WI38 (cell line): ENCODE results near the gene ISY1.
"Not testable (repeated sequence)": the region's sequence is repeated elsewhere in the genome, so short reads cannot be mapped to it uniquely, and the experiment has no call there.

Experiments
- H3K4me3 ChIP-seq: 2 replicates; pipeline ENCODE4 v1.5.1; 2011; ENCODE audit warnings: low read depth, mild to moderate bottlenecking, control low read depth, low read length
- TF ChIP-seq, protein P1 (sequence below): IDR thresholded peaks from 2 replicates; pipeline ENCODE4 v1.5.1; 2012; ENCODE audit warnings: low read depth, mild to moderate bottlenecking, control low read depth, low read length

Gene ISY1

DNA sequence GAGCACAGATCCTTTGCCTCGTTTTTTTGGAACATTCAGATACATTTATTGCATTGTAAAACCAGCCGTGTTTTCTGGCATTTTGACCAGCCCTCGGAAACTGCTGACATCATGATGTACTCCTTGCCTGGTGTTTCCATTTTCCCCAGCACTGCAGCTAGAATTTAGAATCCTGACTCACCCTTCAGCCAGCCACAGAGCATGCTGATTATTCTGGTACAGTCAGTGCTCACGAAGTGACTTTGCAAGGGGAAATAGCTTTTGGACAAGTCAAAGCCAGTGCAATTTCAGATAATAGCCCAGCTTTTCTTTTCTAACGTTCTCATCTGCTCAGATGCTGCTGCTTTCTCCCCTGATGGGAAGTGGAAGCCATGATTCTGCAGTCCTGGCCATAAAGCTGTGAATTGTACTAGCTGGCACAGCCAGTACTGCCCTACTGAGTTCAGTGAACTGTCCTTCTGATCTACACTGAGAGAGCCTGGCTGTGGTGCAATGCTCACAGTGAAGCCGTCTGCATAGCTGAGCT, 34.9 kb upstream of the ISY1 start:
- TF ChIP-seq, protein P1, sequence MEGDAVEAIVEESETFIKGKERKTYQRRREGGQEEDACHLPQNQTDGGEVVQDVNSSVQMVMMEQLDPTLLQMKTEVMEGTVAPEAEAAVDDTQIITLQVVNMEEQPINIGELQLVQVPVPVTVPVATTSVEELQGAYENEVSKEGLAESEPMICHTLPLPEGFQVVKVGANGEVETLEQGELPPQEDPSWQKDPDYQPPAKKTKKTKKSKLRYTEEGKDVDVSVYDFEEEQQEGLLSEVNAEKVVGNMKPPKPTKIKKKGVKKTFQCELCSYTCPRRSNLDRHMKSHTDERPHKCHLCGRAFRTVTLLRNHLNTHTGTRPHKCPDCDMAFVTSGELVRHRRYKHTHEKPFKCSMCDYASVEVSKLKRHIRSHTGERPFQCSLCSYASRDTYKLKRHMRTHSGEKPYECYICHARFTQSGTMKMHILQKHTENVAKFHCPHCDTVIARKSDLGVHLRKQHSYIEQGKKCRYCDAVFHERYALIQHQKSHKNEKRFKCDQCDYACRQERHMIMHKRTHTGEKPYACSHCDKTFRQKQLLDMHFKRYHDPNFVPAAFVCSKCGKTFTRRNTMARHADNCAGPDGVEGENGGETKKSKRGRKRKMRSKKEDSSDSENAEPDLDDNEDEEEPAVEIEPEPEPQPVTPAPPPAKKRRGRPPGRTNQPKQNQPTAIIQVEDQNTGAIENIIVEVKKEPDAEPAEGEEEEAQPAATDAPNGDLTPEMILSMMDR, result no peak
- H3K4me3 ChIP-seq, result peak overlapping the region; percentile 34

DNA sequence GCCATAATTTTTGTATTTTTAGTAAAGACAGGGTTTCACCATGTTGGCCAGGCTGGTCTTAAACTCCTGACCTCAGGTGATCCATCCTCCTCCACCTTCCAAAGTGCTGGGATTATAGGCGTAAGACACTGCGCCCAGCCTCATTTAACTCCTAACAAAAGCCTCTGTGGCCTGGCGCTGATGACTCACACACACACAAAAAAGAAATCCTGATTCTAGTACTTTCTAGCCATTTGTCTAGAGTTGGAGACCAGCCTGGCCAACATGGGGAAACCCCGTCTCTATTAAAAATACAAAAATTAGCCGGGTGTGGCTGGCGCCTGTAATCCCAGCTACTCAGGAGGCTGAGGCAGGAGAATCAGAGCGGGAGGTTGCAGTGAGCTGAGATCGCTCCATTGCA, 28.9 kb upstream of the ISY1 start:
- H3K4me3 ChIP-seq, result not testable (repeated sequence)

DNA sequence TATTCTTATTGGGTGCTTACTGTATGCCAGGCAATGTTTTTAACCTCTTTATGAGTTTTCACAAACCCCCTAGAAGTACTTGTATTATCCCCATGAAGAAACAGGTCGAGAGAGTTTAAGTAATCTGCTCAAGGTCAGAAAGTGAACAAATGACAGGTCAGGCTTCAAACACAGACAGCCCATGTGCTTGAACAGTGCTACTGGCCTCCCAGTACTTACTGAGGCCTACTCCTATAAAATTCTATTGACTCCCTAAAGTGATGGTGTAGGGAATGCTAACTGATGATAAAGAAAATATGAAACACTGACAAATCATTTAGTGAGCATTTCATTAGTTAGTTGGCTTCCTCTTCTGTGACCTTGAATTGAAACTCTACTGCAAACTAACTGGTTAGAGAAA, 27.0 kb upstream of the ISY1 start:
- H3K4me3 ChIP-seq, result no peak overlapping the region
- TF ChIP-seq, protein P1, result no peak

DNA sequence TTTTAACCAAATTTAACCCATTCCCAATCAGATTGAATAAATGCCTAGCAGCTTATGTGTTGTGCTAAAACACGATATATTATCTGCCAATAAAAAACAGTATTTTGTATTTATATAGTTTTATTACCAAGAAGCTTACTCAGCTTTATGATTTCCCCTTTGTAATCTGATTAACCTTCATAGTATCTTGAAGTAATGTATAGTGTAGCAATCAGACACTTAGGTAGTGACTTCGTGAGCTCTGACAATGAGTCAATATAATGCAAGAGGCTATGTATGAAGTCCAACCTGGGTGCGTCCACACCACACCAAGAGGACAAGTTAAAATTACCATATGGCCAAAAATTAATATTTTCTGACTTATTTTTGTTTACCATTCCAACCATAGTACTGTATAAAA, 24.9 kb upstream of the ISY1 start:
- TF ChIP-seq, protein P1, result no peak
- no peak overlapping the region for H3K4me3 ChIP-seq

DNA sequence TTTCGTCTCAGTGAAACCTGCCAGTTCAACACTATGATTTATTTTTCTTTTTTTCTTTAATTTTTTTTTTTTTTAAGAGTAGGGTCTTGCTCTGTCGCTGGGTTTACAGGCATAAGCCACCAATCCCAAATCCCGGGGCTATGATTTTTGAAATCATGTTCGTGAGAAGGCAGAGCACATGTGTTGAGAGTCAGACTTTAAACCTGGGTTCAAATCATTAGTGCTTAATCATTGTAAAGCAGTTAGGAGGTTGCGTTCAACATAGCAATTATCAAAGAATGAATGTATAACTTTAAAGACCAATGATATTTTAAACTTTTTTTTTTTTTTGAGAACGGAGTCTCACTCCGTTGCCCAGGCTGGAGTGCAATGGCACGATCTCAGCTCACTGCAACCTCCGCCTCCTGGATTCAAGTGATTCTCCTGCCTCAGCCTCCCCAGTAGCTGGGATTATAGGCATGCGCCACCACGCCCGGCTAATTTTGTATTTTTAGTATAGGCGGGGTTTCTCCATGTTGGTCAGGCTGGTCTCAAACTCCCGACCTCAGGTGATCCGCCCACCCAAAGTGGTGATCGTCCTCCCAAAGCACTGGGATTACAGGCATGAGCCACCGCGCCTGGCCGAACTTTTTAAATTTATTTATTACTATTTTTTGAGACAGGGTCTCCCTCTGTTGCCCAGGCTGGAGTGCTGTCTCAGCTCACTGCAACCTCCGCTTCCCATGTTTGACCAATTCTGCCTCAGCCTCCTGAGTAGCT, 24.1 kb upstream of the ISY1 start:
- peak overlapping the region; percentile 68 for H3K4me3 ChIP-seq

DNA sequence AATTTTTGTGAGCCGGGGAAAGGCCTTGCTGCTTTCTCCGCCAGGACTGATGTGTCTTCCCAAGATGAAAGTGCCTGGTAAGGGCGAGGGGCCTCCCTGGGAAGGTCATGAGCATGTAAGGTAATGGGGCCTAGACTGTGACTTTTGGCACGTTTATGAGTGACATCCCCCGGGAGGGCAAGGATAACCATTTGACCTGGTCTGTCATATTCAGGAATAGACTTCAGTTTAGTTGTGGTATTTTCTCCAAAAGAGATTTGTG, 23.5 kb upstream of the ISY1 start:
- H3K4me3 ChIP-seq, result peak overlapping the region; percentile 68
- TF ChIP-seq, protein P1, result no peak

DNA sequence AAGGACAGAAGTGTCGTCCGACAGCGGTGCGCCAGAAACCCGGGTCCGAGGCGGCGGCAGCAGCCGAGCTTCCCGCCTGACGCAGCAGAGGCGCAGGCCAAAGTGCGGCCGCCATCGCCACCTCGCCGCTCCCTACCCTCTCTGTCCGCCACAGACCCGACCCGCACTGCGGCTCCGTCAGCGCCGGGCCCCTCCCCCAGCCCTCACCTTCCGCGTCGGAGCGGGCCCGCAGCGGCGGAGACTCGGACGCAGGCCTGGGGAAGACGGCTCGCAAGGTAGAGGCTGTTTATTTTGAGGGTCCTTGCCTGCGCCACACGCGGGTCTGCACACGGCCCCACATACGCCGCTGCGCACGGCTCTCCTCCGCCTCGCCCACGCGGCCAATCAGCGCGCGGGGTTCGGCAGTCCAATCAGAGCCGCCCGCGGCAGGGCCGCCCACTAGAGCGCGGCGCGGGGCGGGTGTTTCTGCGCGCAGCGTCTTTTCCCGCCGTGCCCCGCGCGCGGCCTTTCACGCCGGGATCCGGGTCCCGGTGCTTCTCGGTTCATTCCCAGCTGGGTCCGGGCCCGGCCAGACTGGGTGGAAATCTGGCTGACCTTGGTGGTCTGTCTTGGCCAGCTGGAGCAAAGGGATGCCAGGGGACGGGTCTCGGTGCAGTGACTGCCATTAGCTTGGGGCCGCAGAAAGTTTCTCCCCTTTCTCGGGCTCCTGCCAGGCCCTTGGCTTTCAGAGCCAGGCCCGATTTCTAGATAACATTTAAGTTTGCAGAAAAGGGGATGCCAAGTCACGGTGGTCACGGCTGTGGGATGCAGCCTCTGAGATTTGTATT, 22.9 kb upstream of the ISY1 start, which contains the start of gene CNBP:
CNBP (minus strand) TSS at position 328 of the 827 bp plus-strand sequence. CDS start 12,139 bp downstream, outside the sequence.
- TF ChIP-seq, protein P1, result no peak
- peak within 1 kb of the TSS; percentile 68 for H3K4me3 ChIP-seq
